Neural cell (in vitro differentiated cells): Measurements from ENCODE around the gene ABCC3.

Experiments
- EP300 ChIP-seq: fragments of 450-650 bp; conservative IDR thresholded peaks from 2 replicates; pipeline ENCODE4 v1.6.1; 2014; ENCODE audit warnings: antibody characterized with exemption, mild to moderate bottlenecking, moderate library complexity; ENCODE audit not compliant: poor library complexity, severe bottlenecking
- POLR2AphosphoS5 ChIP-seq: IDR thresholded peaks from 2 replicates; pipeline ENCODE4 v1.6.1; 2012
- REST ChIP-seq: IDR thresholded peaks from 2 replicates; pipeline ENCODE4 v1.6.1; 2012; ENCODE audit warnings: borderline replicate concordance
- TAF1 ChIP-seq: IDR thresholded peaks from 2 replicates; pipeline ENCODE4 v1.6.1; 2012; ENCODE audit warnings: low read depth
- TF ChIP-seq, protein P1 (sequence below): fragments of 450-650 bp; IDR thresholded peaks from 2 replicates; pipeline ENCODE4 v1.5.1; 2014; ENCODE audit warnings: antibody characterized with exemption, mild to moderate bottlenecking, moderate library complexity; ENCODE audit not compliant: poor library complexity, severe bottlenecking

GRCh38 chr17:50618300-50618699 is 16.4 kb upstream of the ABCC3 start:
- TF ChIP-seq REST, result no peak
- TF ChIP-seq, protein P1, sequence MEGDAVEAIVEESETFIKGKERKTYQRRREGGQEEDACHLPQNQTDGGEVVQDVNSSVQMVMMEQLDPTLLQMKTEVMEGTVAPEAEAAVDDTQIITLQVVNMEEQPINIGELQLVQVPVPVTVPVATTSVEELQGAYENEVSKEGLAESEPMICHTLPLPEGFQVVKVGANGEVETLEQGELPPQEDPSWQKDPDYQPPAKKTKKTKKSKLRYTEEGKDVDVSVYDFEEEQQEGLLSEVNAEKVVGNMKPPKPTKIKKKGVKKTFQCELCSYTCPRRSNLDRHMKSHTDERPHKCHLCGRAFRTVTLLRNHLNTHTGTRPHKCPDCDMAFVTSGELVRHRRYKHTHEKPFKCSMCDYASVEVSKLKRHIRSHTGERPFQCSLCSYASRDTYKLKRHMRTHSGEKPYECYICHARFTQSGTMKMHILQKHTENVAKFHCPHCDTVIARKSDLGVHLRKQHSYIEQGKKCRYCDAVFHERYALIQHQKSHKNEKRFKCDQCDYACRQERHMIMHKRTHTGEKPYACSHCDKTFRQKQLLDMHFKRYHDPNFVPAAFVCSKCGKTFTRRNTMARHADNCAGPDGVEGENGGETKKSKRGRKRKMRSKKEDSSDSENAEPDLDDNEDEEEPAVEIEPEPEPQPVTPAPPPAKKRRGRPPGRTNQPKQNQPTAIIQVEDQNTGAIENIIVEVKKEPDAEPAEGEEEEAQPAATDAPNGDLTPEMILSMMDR, result no peak
- TF ChIP-seq POLR2AphosphoS5, result no peak
- no peak for TF ChIP-seq EP300
- no peak for TF ChIP-seq TAF1
